ENCODE results near the gene PIWIL4. TPM values are rescaled to one million over a fixed set of nuclear protein-coding genes. Genes with fewer than 3 reads are reported as not detected.

PIWIL4 gene
- polyA plus RNA-seq, 1 of the 3 experiments (the other 2 are of a cell fraction) = 1.7 TPM

DNA sequence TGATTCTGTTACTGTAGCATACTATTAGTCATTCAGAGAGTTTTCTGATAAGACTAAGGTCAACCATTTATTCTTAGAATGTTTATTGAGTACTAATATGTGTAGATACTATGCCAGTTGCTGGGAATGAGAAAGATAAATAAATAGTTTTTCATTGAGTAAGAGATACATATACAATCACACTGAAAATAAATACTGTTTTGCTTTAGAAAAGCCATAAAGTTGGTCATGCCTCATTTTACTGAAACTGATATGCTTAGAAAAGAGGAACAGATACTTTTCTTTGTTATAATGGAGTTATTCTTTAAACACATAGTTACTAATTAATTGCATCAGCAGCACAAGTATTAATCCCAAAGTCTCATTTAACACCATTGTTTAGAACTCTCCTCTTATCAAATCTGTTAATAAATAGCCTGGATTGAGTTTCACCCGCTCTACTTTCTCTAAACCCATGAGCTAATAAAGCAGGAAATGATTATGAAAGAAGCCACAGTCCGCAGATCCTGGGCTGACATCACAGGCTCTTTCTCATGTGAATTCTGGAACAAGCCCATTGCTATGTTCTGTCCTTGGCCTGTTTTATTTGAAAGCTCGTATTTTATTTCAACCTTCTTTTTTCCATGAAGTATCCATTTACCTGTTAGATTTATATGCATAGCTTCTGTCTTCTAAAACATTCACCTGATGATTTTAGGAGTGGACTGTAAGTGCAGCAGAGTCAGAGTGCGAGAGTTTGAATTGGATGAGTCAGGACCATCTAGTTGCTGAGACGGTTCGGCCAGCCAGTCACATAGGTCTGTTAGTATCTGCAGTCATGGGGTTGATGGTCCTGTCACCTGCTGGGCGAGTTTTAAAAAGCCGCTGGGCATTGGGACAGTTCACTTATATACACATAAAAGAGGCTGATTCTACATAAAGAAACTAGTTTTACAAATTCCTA is 35.5 kb downstream of the PIWIL4 start:
- Histone ChIP-seq H3F3A (replicated peaks; ENCODE audit: insufficient read depth) (no peaks in the 10 kb centered on the region), H3K4me1 (ENCODE audit: control insufficient read depth in 1 of 2, insufficient read depth in 2 of 2, low read depth in 1 of 2, low read length in 1 of 2) (no peaks in the 10 kb centered on the region), H3K9me2 (no peaks in the 10 kb centered on the region), H3K4me2 (no peak overlapping the region), H3K27ac (ENCODE audit: low read depth in 2 of 2, low read length in 1 of 2) (no peak overlapping the region), H3K79me2 (ENCODE audit: insufficient read depth) (no peaks in the 10 kb centered on the region), H3K4me3 (ENCODE audit: low read depth in 2 of 2, low read length in 1 of 2) (peak overlapping the region in 1 of 2 experiments; percentile 46; a peak in 1 of 4 replicates), H3K27me3 (ENCODE audit: insufficient read depth) (no peaks in the 10 kb centered on the region), H3K36me3 (replicated peaks in 1 of 2; ENCODE audit: control insufficient read depth in 1 of 2, insufficient read depth in 2 of 2, low read length in 1 of 2) (no peaks in the 10 kb centered on the region), H3K9ac (no peak overlapping the region), H4K20me1 (ENCODE audit: insufficient read depth) (no peaks in the 10 kb centered on the region), H2AFZ (ENCODE audit: low read depth) (no peak overlapping the region), H3K9me3 (no peaks in the 10 kb centered on the region)
- no peak for TF ChIP-seq TAF1 (IDR thresholded peaks at IDR 0.05; ENCODE audit: borderline replicate concordance, low read depth, low read length)
- no peak for TF ChIP-seq NRF1 (IDR thresholded peaks at IDR 0.05; ENCODE audit: low read depth, low read length)
- TF ChIP-seq NFIC (IDR thresholded peaks at IDR 0.05; ENCODE audit: borderline replicate concordance) = no peak
- POLR2A ChIA-PET = no interaction called here
- DNase-seq = no peak
- CTCF ChIA-PET = interaction anchor here (0.7 to 3.0 kb wide), 4 partner anchors 21 to 295 kb away, joined by 3 to 11 read pairs (median 4); no protein-coding TSS in a partner anchor
- 80% methylated on average over 8 of the region's 8 CpGs for WGBS (ENCODE audit: low lambda C conversion rate)

DNA sequence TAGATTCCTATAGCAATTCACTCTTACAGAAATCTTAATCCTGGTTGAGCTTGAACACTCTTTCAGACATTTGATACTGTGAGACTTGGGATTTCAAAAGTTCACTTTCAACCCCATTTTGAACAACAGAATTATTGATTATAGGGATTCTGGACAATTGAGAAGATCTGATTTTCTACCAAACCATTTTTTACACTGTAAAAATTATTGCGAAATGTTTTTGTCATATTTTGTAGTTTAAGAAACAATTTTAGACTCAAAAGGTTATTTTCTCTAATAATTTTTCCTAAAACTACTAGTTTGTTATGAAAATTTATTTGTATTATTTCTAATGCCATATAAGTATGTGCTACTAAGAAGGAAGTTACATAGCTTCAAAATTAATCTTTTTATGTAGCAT is 36.4 kb downstream of the PIWIL4 start:
- no peaks in the 10 kb centered on the region for H3K9me3 ChIP-seq
- H3K4me2 ChIP-seq = no peak overlapping the region
- H3K9ac ChIP-seq = no peak overlapping the region
- no peak overlapping the region for H3K27ac ChIP-seq (ENCODE audit: low read depth in 2 of 2, low read length in 1 of 2)
- CTCF ChIA-PET = interaction anchor here (0.7 to 3.0 kb wide), 2 partner anchors 20 to 294 kb away, joined by 4 to 11 read pairs; no protein-coding TSS in a partner anchor
- no peaks in the 10 kb centered on the region for H3K4me1 ChIP-seq (ENCODE audit: control insufficient read depth in 1 of 2, insufficient read depth in 2 of 2, low read depth in 1 of 2, low read length in 1 of 2)
- 98% methylated on average over 1 of the region's 1 CpG for WGBS (ENCODE audit: low lambda C conversion rate)
- TF ChIP-seq, protein P1, sequence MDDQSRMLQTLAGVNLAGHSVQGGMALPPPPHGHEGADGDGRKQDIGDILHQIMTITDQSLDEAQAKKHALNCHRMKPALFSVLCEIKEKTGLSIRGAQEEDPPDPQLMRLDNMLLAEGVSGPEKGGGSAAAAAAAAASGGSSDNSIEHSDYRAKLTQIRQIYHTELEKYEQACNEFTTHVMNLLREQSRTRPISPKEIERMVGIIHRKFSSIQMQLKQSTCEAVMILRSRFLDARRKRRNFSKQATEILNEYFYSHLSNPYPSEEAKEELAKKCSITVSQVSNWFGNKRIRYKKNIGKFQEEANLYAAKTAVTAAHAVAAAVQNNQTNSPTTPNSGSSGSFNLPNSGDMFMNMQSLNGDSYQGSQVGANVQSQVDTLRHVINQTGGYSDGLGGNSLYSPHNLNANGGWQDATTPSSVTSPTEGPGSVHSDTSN (IDR thresholded peaks at IDR 0.05) = no peak
- TF ChIP-seq POLR2AphosphoS5 (IDR thresholded peaks at IDR 0.05; ENCODE audit: low read depth, low read length) = no peak
- no peak for TF ChIP-seq JUND (IDR thresholded peaks at IDR 0.05)
- no peak for TF ChIP-seq ELF1 (IDR thresholded peaks at IDR 0.05)
- TF ChIP-seq, protein P2, sequence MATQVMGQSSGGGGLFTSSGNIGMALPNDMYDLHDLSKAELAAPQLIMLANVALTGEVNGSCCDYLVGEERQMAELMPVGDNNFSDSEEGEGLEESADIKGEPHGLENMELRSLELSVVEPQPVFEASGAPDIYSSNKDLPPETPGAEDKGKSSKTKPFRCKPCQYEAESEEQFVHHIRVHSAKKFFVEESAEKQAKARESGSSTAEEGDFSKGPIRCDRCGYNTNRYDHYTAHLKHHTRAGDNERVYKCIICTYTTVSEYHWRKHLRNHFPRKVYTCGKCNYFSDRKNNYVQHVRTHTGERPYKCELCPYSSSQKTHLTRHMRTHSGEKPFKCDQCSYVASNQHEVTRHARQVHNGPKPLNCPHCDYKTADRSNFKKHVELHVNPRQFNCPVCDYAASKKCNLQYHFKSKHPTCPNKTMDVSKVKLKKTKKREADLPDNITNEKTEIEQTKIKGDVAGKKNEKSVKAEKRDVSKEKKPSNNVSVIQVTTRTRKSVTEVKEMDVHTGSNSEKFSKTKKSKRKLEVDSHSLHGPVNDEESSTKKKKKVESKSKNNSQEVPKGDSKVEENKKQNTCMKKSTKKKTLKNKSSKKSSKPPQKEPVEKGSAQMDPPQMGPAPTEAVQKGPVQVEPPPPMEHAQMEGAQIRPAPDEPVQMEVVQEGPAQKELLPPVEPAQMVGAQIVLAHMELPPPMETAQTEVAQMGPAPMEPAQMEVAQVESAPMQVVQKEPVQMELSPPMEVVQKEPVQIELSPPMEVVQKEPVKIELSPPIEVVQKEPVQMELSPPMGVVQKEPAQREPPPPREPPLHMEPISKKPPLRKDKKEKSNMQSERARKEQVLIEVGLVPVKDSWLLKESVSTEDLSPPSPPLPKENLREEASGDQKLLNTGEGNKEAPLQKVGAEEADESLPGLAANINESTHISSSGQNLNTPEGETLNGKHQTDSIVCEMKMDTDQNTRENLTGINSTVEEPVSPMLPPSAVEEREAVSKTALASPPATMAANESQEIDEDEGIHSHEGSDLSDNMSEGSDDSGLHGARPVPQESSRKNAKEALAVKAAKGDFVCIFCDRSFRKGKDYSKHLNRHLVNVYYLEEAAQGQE (IDR thresholded peaks at IDR 0.05; ENCODE audit: low read depth, low read length) = no peak
- TF ChIP-seq, protein P3, sequence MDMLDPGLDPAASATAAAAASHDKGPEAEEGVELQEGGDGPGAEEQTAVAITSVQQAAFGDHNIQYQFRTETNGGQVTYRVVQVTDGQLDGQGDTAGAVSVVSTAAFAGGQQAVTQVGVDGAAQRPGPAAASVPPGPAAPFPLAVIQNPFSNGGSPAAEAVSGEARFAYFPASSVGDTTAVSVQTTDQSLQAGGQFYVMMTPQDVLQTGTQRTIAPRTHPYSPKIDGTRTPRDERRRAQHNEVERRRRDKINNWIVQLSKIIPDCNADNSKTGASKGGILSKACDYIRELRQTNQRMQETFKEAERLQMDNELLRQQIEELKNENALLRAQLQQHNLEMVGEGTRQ (IDR thresholded peaks at IDR 0.05; ENCODE audit: borderline replicate concordance, low read depth, low read length) = no peak
- TF ChIP-seq TCF12 (IDR thresholded peaks at IDR 0.05) = no peak
- TF ChIP-seq EP300 (IDR thresholded peaks at IDR 0.05; ENCODE audit: borderline replicate concordance in 1 of 2, low read depth in 1 of 2, low read length in 1 of 2) = no peak
- TF ChIP-seq SIN3A (IDR thresholded peaks at IDR 0.05; ENCODE audit: borderline replicate concordance, low read depth, low read length) = no peak
- no peak for TF ChIP-seq FOXM1 (IDR thresholded peaks at IDR 0.05; ENCODE audit: low read depth)
- TF ChIP-seq GATA2 (CRISPR knock-in tag; IDR thresholded peaks at IDR 0.05) = no peak
- no peak for TF ChIP-seq TEAD4 (IDR thresholded peaks at IDR 0.05; ENCODE audit: borderline replicate concordance, insufficient read depth)
- H3K4me3 ChIP-seq (ENCODE audit: low read depth in 2 of 2, low read length in 1 of 2) = no peak overlapping the region
- POLR2A ChIA-PET = no interaction called here
- DNase-seq = no peak
- no peaks in the 10 kb centered on the region for H3K36me3 ChIP-seq (replicated peaks in 1 of 2; ENCODE audit: control insufficient read depth in 1 of 2, insufficient read depth in 2 of 2, low read length in 1 of 2)
- no peaks in the 10 kb centered on the region for H3K27me3 ChIP-seq (ENCODE audit: insufficient read depth)
- H3K9me2 ChIP-seq = no peaks in the 10 kb centered on the region
- no peaks in the 10 kb centered on the region for H3F3A ChIP-seq (replicated peaks; ENCODE audit: insufficient read depth)
- H4K20me1 ChIP-seq (ENCODE audit: insufficient read depth) = no peaks in the 10 kb centered on the region
- no peak overlapping the region for H2AFZ ChIP-seq (ENCODE audit: low read depth)
- no peaks in the 10 kb centered on the region for H3K79me2 ChIP-seq (ENCODE audit: insufficient read depth)

All from SK-N-SH (cell line).